Esophagus muscularis mucosa (tissue), 4 donors: ENCODE results near the gene CHCHD1. TPM values are rescaled to one million over a fixed set of nuclear protein-coding genes. Genes with fewer than 3 reads are reported as not detected.

ENCODE experiments used
- DNase-seq: peaks from one replicate; pipeline ENCODE4 v3.0.0-alpha.2; 2017; ENCODE audit errors: extremely low spot score
- H3K27ac ChIP-seq, 4 donors: fragments of 200-600 bp; sonication (generic); replicated peaks in 1 of 4; 1 replicate in 3 of 4; 2 replicates in 1 of 4; pipeline ENCODE4 v1.5.1; 2016 to 2019; ENCODE audit warnings: mild to moderate bottlenecking in 1 of 4
- H3K27me3 ChIP-seq, 4 donors: fragments of 200-600 bp; sonication (generic); one replicate each; pipeline versions ENCODE4 v1.5.1 to v1.6.0; 2016 to 2019
- H3K36me3 ChIP-seq, 4 donors: fragments of 200-600 bp; sonication (generic); one replicate each; pipeline ENCODE4 v1.5.1; 2016 to 2019
- H3K4me1 ChIP-seq, 4 donors: fragments of 200-600 bp; sonication (generic); one replicate each; pipeline ENCODE4 v1.5.1; 2016 to 2019
- H3K4me3 ChIP-seq, 4 donors: fragments of 200-600 bp; sonication (generic); 1 replicate in 2 of 4; 2 replicates in 2 of 4; pipeline ENCODE4 v1.5.1; 2016 to 2019; ENCODE audit warnings: mild to moderate bottlenecking in 4 of 4, moderate library complexity in 1 of 4
- H3K9me3 ChIP-seq, 4 donors: fragments of 200-600 bp; sonication (generic); 1 replicate in 3 of 4; 2 replicates in 1 of 4; pipeline ENCODE4 v1.5.1; 2016 to 2019
- CTCF ChIP-seq, 3 experiments: fragments of 200-600 bp in 2 of 3; fragments of 450-650 bp in 1 of 3; sonication (generic) in 2 of 3; IDR thresholded peaks; one replicate each; pipeline ENCODE4 v1.5.1; 2017 to 2019; ENCODE audit warnings: antibody characterized with exemption in 3 of 3, mild to moderate bottlenecking in 2 of 3, moderate library complexity in 1 of 3
- EP300 ChIP-seq: sonication (generic); formaldehyde crosslinking; IDR thresholded peaks from one replicate; pipeline ENCODE4 v1.6.1; 2017; ENCODE audit warnings: antibody characterized with exemption
- POLR2A ChIP-seq: fragments of 450-650 bp; IDR thresholded peaks from one replicate; pipeline ENCODE4 v1.6.1; 2017; ENCODE audit warnings: antibody characterized with exemption, moderate library complexity, mild to moderate bottlenecking, low read depth
- POLR2AphosphoS5 ChIP-seq, 2 donors: sonication (generic); formaldehyde crosslinking; IDR thresholded peaks; one replicate each; pipeline ENCODE4 v1.6.1; 2017; ENCODE audit warnings: antibody characterized with exemption in 2 of 2
- WGBS: methylation state at CpG from one replicate; pipeline ENCODE4 v1.1.5; 2018; 5-methylcytosine and 5-hydroxymethylcytosine counted together
- intact Hi-C: fragments of 100-400 bp; cut with DNase I; formaldehyde crosslinking; loops from one replicate; pipeline ENCODE4 v1.15.1; 2023
- total RNA-seq, 4 donors: library from RNA; depleted of rRNA; stranded (reverse); fragments of >200 nt; gene quantifications; one replicate each; pipeline versions ENCODE4 v1.1.0 to v1.2.1, GENCODE V29; 2016

CHCHD1 gene
- total RNA-seq, 4 donors from 2014 or later = 14.9 to 32.0 (median 25.6) TPM

DNA sequence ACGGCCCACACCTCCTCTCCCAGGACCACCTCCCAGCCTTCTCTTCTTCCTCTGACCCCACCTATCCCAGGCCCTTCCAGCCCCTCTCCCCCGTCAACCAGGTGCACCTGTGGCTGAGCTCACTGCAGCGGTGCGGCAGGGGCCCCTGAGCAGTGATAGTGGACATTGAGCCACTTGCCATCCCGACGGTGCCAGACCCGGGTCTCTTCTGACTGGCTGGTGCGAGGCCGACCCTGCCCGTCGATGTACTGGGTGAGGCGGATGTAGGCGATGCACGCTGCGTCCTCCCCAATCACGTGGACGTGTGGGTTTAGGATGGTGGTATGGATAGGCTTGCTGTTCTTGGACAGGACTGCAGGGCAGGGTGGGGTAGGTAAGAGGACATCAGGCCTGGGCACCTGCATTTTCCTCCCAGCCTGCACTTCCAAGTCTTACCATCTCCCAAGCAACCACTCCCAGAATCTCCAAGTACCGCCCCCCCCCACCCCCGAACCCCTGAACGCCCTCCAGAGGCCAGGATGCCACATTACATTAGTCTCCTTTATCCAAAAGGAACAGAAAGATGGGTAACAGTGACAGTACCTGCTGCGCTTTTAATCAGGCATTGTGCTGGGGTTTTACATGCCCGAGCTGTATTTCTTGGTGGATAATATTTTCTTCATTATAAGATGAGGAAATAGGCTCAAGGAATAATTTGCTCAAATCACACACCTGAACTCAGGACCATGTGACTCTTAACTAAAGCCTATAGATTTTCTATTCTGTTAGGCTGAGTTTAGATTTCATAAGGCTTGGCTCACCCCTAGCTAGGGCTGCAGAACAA is 33.3 kb downstream of the CHCHD1 start:
- Histone ChIP-seq H3K36me3 (peaks cover 27 to 76% (median 50%) of the 10 kb centered on the region in 4 donors), H3K27me3 (peaks cover 0 to 3% (median 0%) of the 10 kb centered on the region in 4 donors), H3K9me3 (no peaks in the 10 kb centered on the region), H3K27ac (peak overlapping the region in 3 of 4 donors; percentile 13 to 78 (median 61)), H3K4me3 (no peak overlapping the region), H3K4me1 (peaks cover 15 to 51% (median 46%) of the 10 kb centered on the region in 4 donors)
- 74% methylated on average over 12 of the region's 22 CpGs for WGBS
- no peak for DNase-seq
- intact Hi-C loops = no loop called here
- TF ChIP-seq POLR2A = no peak
- peak in 2 of 3 experiments; percentile 17 to 34 for TF ChIP-seq CTCF (IDR thresholded peaks at IDR 0.05)
- no peak for TF ChIP-seq EP300
- TF ChIP-seq POLR2AphosphoS5 (IDR thresholded peaks at IDR 0.05) = no peak

DNA sequence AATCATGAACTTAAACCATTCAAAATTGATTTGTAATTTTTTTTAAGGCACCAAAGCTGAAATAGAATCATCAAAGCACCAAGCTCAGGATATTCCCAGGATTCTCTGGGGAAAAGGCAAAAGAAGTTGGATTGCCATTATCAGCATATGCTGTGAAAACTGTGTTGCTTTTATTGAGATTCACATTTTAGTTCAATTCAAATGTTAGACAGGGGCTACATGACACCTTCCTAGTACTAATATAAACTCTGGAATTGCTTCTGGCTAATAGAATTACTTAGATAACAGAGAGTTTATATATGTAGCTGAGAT is 33.8 kb downstream of the CHCHD1 start:
- no peak for DNase-seq
- intact Hi-C loops = no loop called here
- Histone ChIP-seq H3K4me3 (no peak overlapping the region), H3K27me3 (peaks cover 0 to 3% (median 0%) of the 10 kb centered on the region in 4 donors), H3K27ac (peak overlapping the region; percentile 13 to 78 (median 48)), H3K4me1 (peaks cover 9 to 47% (median 41%) of the 10 kb centered on the region in 4 donors), H3K36me3 (peaks cover 27 to 76% (median 50%) of the 10 kb centered on the region in 4 donors), H3K9me3 (no peaks in the 10 kb centered on the region)
- TF ChIP-seq CTCF (IDR thresholded peaks at IDR 0.05) (no peak), POLR2AphosphoS5 (IDR thresholded peaks at IDR 0.05) (no peak), POLR2A (no peak), EP300 (no peak)

DNA sequence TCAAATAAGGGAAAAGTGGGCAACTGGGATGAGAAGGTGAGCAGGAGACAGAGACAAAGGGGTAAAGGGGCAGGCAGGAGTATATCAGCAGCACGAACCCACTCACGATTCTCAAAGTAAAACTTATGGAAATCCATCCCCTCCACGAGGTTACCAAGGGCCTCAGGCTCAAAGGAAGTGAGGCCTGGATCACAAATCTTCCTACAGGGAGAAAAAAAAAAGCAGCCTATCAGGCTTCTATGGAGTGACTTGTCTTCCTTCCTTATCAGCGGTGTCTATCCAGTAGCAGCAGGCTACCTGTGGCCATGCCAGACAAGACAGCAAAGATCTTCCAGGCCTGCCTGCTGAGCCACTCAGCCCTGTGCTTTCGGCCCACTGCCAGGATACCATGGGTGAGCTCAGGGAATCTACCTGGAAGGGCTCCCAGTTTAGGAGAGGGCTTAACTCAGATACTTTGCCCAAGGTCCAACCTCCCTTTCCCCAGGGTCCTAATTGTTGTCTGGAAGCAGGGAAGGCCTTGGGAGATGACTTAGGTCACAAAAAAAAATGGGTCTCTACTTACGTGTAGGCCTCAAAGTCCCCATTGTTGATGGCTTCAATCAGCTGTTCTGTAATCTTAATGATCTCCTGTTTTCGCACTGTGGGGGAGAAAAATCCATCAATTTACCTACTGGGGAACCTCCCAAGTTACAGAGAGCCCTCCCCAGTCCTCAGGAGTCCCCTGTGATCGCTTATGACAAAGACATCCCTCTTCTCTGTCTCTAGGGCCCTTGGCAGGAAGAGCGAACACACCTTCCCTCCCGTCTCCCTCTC is 35.3 kb downstream of the CHCHD1 start:
- Histone ChIP-seq H3K27me3 (no peaks in the 10 kb centered on the region), H3K36me3 (peaks cover 34 to 87% (median 59%) of the 10 kb centered on the region in 4 donors), H3K4me3 (no peak overlapping the region), H3K27ac (peak overlapping the region; percentile 35 to 78 (median 58)), H3K9me3 (no peaks in the 10 kb centered on the region), H3K4me1 (peaks cover 9 to 43% (median 37%) of the 10 kb centered on the region in 4 donors)
- DNase-seq = no peak
- intact Hi-C loops = no loop called here
- TF ChIP-seq EP300 (no peak), POLR2AphosphoS5 (IDR thresholded peaks at IDR 0.05) (no peak), CTCF (IDR thresholded peaks at IDR 0.05) (no peak), POLR2A (no peak)
- WGBS = 83% methylated on average over 10 of the region's 10 CpGs

DNA sequence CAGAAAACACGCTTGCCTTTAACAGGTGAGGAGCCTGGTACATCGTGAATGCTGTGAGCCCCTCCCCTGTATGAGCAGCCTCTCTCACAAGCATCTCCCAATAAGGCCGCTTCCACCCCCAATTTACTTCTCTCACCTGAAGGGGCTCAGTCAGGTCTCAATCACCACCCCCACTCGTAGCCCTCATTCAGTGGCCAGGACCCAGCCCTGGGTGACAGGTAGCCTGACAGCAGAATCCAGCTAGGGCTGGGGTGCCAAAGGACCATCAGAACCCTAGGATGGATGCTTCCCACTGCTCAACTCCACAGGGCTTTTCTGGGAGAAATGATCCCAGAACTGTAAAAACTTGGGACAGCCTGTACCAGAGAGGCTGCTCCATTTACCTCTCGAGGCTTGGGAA is 36.0 kb downstream of the CHCHD1 start:
- Histone ChIP-seq H3K36me3 (peaks cover 34 to 91% (median 64%) of the 10 kb centered on the region in 4 donors), H3K27me3 (no peaks in the 10 kb centered on the region), H3K27ac (peak overlapping the region; percentile 35 to 78 (median 58)), H3K9me3 (no peaks in the 10 kb centered on the region), H3K4me3 (no peak overlapping the region), H3K4me1 (peaks cover 9 to 37% (median 32%) of the 10 kb centered on the region in 4 donors)
- DNase-seq = no peak
- intact Hi-C loops = no loop called here
- WGBS = 91% methylated on average over 5 of the region's 5 CpGs
- TF ChIP-seq POLR2AphosphoS5 (IDR thresholded peaks at IDR 0.05) (no peak), POLR2A (no peak), EP300 (no peak), CTCF (IDR thresholded peaks at IDR 0.05) (no peak)
